Colonic mucosa (tissue), 4 donors: ENCODE data around the gene NPL. TPM values are rescaled to one million over a fixed set of nuclear protein-coding genes. Genes with fewer than 3 reads are reported as not detected.
A peak's percentile ranks its signal among the peaks of the same experiment; 100 is the strongest.

ENCODE experiments used
- DNase-seq: peaks from one replicate; pipeline ENCODE4 v3.0.0-alpha.2; 2020
- H3K27ac ChIP-seq: fragments of 200-600 bp; one replicate; pipeline ENCODE4 v1.8.0; 2021
- H3K27me3 ChIP-seq: fragments of 200-600 bp; one replicate; pipeline ENCODE4 v1.8.0; 2021
- H3K36me3 ChIP-seq: fragments of 200-600 bp; one replicate; pipeline ENCODE4 v1.8.0; 2021
- H3K4me1 ChIP-seq: fragments of 200-600 bp; one replicate; pipeline ENCODE4 v1.8.0; 2021; ENCODE audit warnings: mild to moderate bottlenecking
- H3K4me3 ChIP-seq: fragments of 200-600 bp; one replicate; pipeline ENCODE4 v1.8.0; 2021
- H3K9ac ChIP-seq, 2 donors: one replicate each; pipeline ENCODE4 v1.7.0; 2013; ENCODE audit warnings: control low read depth in 2 of 2, low read depth in 2 of 2, low read length in 2 of 2
- H3K9me3 ChIP-seq: fragments of 200-600 bp; one replicate; pipeline ENCODE4 v1.8.0; 2021
- CTCF ChIP-seq: fragments of 200-600 bp; IDR thresholded peaks from one replicate; pipeline ENCODE4 v1.8.0; 2022; ENCODE audit warnings: antibody characterized with exemption, mild to moderate bottlenecking
- intact Hi-C: fragments of 100-400 bp; cut with DNase I; formaldehyde crosslinking; loops from one replicate; pipeline ENCODE4 v1.14.1; 2022
- total RNA-seq, 2 donors: library from RNA; stranded (reverse); fragmentation: NEBNext Ultra II Directional in 1 of 2; extraction: Animal tissue kit (Norgen Biotek cat#: 25700) in 1 of 2; gene quantifications; one replicate each; pipeline ENCODE4 v1.2.1, GENCODE V29; 2021
- donor health status: healthy.
- donor health status: DM: no; HTN: no; CAD: no.
- donor health status: DM: no; HTN: no; CAD: no.

NPL gene, protein sequence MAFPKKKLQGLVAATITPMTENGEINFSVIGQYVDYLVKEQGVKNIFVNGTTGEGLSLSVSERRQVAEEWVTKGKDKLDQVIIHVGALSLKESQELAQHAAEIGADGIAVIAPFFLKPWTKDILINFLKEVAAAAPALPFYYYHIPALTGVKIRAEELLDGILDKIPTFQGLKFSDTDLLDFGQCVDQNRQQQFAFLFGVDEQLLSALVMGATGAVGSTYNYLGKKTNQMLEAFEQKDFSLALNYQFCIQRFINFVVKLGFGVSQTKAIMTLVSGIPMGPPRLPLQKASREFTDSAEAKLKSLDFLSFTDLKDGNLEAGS
- 1 to 10 TPM; 6.4 to 8.5 TPM for total RNA-seq

DNA sequence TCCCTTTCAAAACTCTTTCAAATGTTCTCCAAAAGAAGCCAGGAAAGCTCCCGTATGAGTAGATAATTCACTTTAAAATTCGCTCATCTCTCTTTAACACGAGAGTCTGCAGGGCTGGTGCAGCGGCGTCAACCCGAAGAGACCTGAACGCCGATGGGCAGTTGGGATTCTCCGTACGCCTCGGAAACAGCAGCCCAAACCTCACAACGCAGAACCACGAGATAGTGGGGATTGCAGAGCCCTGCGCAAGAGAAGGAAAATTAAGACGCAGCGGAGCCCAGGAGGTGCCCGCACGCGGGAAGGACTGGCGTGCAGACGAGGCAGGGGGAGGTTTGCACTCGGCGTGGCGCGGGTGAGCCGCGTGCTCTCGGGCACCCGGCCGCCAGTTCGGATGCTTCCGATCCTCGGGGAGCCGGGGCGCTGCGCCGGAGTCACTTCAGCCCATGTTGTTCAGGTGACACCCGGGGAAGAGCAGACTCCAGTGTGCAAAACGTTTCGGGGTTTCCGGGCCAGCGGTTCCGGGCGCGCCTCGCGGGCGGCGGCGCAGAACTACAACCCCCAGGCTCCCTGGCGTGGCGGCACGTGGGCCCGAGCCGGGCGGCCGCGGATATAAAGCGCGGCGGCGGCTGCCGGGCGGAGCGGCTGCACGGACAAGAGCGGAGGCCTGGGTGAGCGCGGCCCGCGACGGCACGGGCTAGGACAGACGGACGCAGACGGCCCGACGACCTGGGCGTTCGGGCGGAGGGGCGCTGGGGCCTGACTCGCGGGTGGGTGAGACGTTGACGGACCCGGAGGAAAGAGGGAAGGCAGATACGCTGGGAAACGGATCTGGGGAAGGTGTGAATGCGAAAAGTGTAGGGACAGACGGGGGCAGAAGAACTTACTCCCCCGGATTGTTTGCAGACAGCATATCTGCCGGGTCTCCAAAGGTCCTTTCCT lies at the start of gene NPL:
Gene NPL, plus strand, starts transcription at position 636 of the 939 bp plus-strand sequence. CDS start 4,599 bp downstream, outside the sequence.
- H3K9ac ChIP-seq = peak within 1 kb of the TSS; percentile 69 to 81
- intact Hi-C loops = loop anchor here (5.0 kb wide), 1 partner anchor 342 kb away; no protein-coding TSS in a partner anchor
- DNase-seq = peak; percentile 83
- H3K4me1 ChIP-seq = peaks cover 5% of the 10 kb centered on the region
- H3K27ac ChIP-seq = peak within 1 kb of the TSS; percentile 41
- H3K9me3 ChIP-seq = no peaks in the 10 kb centered on the region
- H3K4me3 ChIP-seq = peak within 1 kb of the TSS; percentile 47
- no peaks in the 10 kb centered on the region for H3K27me3 ChIP-seq
- no peaks in the 10 kb centered on the region for H3K36me3 ChIP-seq
- TF ChIP-seq CTCF = no peak

GRCh38 chr1:182740120-182740519 lies 49.5 kb upstream of the NPL start:
- Histone ChIP-seq H3K36me3 (no peaks in the 10 kb centered on the region), H3K9ac (no peak overlapping the region), H3K4me1 (no peaks in the 10 kb centered on the region), H3K4me3 (no peak overlapping the region), H3K27me3 (no peaks in the 10 kb centered on the region), H3K27ac (no peak overlapping the region), H3K9me3 (no peaks in the 10 kb centered on the region)
- no peak for DNase-seq
- intact Hi-C loops = no loop called here
- no peak for TF ChIP-seq CTCF

DNA sequence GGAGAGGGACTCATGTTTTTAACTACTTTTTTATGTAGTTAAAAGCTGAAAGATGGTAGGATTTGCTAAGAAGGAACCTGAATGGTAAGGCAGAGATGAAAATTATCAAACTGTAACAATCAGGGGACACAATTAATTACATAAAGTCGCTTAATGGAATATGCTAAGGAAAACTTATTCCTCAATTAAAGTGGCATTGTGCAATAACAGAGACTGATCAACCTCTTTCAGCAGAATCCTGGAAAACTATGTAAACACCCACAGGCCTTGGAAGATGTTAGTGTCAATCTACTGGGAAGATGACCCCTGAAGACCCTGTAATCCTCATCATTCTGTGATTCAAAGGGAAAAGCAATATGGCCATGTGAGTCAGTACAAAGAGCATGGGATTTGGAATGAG lies 46.8 kb upstream of the NPL start:
- no peaks in the 10 kb centered on the region for H3K36me3 ChIP-seq
- H3K9ac ChIP-seq = no peak overlapping the region
- H3K9me3 ChIP-seq = no peaks in the 10 kb centered on the region
- intact Hi-C loops = no loop called here
- no peaks in the 10 kb centered on the region for H3K4me1 ChIP-seq
- no peak for DNase-seq
- H3K27ac ChIP-seq = no peak overlapping the region
- H3K4me3 ChIP-seq = no peak overlapping the region
- no peaks in the 10 kb centered on the region for H3K27me3 ChIP-seq
- TF ChIP-seq CTCF = no peak

DNA sequence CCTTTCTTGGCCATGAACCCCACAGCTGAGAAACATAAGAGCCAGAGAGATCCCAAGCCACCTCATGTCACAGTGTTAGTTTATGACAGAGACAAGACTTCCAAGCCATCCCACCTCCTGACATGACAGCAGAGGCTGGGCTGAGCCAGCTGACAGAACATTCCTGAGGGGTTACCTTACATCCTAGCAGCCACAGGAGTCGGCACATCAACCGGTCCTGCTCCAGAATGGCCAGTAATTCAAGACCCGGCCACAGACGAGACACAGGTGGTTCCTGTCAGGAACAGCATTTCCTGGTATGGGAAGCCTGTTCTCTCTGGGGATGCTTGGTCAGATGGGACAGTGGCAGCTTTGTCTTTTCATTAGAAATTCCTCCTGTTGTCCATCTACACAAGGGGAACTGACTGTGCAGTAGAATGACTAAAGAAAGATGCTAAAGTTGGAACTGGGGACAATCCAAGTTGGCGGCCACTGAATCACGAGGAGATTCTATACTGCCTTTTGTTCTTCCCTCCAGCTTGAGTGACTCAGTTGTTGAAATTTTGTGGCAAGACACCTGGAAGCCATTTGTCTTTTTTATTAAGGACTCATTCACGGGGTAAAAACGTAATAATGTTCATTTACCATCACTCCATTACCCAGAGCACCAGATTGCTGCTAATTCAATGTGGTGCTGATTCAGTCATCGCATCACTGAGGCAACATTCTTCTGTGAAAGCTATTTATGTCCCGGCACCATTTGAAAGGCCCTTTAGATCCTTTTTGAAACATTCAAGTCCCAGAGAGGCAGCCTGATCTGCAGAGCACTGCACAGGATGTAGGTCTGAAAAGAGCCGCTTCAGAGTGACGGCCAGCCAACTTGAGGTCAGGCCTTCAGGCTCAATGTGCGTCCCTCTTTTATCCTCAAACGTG lies 37.2 kb upstream of the NPL start:
- H3K4me3 ChIP-seq = no peak overlapping the region
- no peaks in the 10 kb centered on the region for H3K27me3 ChIP-seq
- no peak for TF ChIP-seq CTCF
- H3K4me1 ChIP-seq = no peaks in the 10 kb centered on the region
- H3K36me3 ChIP-seq = no peaks in the 10 kb centered on the region
- H3K9me3 ChIP-seq = no peaks in the 10 kb centered on the region
- intact Hi-C loops = no loop called here
- DNase-seq = no peak
- no peak overlapping the region for H3K9ac ChIP-seq
- no peak overlapping the region for H3K27ac ChIP-seq

DNA sequence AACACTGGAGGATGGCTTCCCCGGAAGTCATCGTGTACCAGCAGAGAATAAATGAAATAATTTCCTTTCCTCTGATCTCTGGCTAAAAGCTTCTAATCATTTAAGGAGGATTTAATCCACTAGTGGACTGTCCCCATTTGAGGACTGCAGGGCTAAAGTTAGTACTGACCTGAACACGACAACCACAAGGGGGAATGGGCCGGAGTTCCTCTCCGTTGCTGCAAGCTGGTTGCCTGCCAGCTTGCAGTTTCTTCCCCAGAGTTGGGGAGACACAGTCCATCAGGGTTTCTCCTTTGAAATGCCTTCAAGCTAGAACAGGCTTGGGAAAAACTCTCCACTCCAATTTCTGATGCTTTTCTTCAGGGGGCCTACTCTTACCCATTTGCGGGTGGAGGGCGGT lies 35.5 kb upstream of the NPL start:
- Histone ChIP-seq H3K27me3 (no peaks in the 10 kb centered on the region), H3K9ac (no peak overlapping the region), H3K4me1 (no peaks in the 10 kb centered on the region), H3K4me3 (no peak overlapping the region), H3K36me3 (no peaks in the 10 kb centered on the region), H3K27ac (no peak overlapping the region), H3K9me3 (no peaks in the 10 kb centered on the region)
- TF ChIP-seq CTCF = no peak
- intact Hi-C loops = no loop called here
- no peak for DNase-seq
